ENCODE measurements around the gene KRT3.

KRT3 gene

GRCh38 chr12:52813203-52813819, 17.4 kb upstream of the KRT3 start:
- TF ChIP-seq CTCF (IDR thresholded peaks at IDR 0.05; ENCODE audit: insufficient read depth, low read length, poor library complexity, severe bottlenecking): no peak
- no peak for TF ChIP-seq EZH2phosphoT487 (conservative IDR thresholded peaks at IDR 0.05; ENCODE audit: low read length)
- Histone ChIP-seq H3F3A (ENCODE audit: insufficient read depth) (no peaks in the 10 kb centered on the region), H3K27ac (ENCODE audit: low read depth, low read length) (no peak overlapping the region), H3K9me3 (ENCODE audit: insufficient read depth, low read length) (no peaks in the 10 kb centered on the region), H3K4me2 (ENCODE audit: low read depth, low read length, poor library complexity, severe bottlenecking) (no peak overlapping the region), H3K9me2 (replicated peaks; ENCODE audit: insufficient read depth, low read length) (no peaks in the 10 kb centered on the region), H3K4me3 (ENCODE audit: insufficient read depth, low read length, poor library complexity, severe bottlenecking) (no peak overlapping the region), H3K9ac (ENCODE audit: low read length) (no peak overlapping the region), H3K27me3 (ENCODE audit: low read length) (no peaks in the 10 kb centered on the region), H4K20me1 (ENCODE audit: low read depth, low read length) (no peaks in the 10 kb centered on the region), H3K36me3 (ENCODE audit: low read length) (no peaks in the 10 kb centered on the region), H2AFZ (ENCODE audit: low read depth, low read length, severe bottlenecking) (no peak overlapping the region), H3K79me2 (ENCODE audit: insufficient read depth, low read length) (no peaks in the 10 kb centered on the region)

GRCh38 chr12:52812749-52813148, 16.8 kb upstream of the KRT3 start:
- no peaks in the 10 kb centered on the region for H3K9me3 ChIP-seq (ENCODE audit: insufficient read depth, low read length)
- no peaks in the 10 kb centered on the region for H4K20me1 ChIP-seq (ENCODE audit: low read depth, low read length)
- no peak for TF ChIP-seq CTCF (IDR thresholded peaks at IDR 0.05; ENCODE audit: insufficient read depth, low read length, poor library complexity, severe bottlenecking)
- no peak for TF ChIP-seq EZH2phosphoT487 (conservative IDR thresholded peaks at IDR 0.05; ENCODE audit: low read length)
- no peaks in the 10 kb centered on the region for H3K79me2 ChIP-seq (ENCODE audit: insufficient read depth, low read length)
- no peaks in the 10 kb centered on the region for H3K36me3 ChIP-seq (ENCODE audit: low read length)
- no peaks in the 10 kb centered on the region for H3K9me2 ChIP-seq (replicated peaks; ENCODE audit: insufficient read depth, low read length)
- H3K9ac ChIP-seq (ENCODE audit: low read length): no peak overlapping the region
- H3K27me3 ChIP-seq (ENCODE audit: low read length): no peaks in the 10 kb centered on the region
- no peaks in the 10 kb centered on the region for H3F3A ChIP-seq (ENCODE audit: insufficient read depth)
- no peak overlapping the region for H3K4me2 ChIP-seq (ENCODE audit: low read depth, low read length, poor library complexity, severe bottlenecking)
- H3K4me3 ChIP-seq (ENCODE audit: insufficient read depth, low read length, poor library complexity, severe bottlenecking): no peak overlapping the region
- H2AFZ ChIP-seq (ENCODE audit: low read depth, low read length, severe bottlenecking): no peak overlapping the region
- no peak overlapping the region for H3K27ac ChIP-seq (ENCODE audit: low read depth, low read length)

GRCh38 chr12:52812073-52812400, 16.1 kb upstream of the KRT3 start:
- no peak overlapping the region for H2AFZ ChIP-seq (ENCODE audit: low read depth, low read length, severe bottlenecking)
- H3K36me3 ChIP-seq (ENCODE audit: low read length): no peaks in the 10 kb centered on the region
- no peaks in the 10 kb centered on the region for H3K9me2 ChIP-seq (replicated peaks; ENCODE audit: insufficient read depth, low read length)
- H3K27me3 ChIP-seq (ENCODE audit: low read length): no peaks in the 10 kb centered on the region
- no peaks in the 10 kb centered on the region for H4K20me1 ChIP-seq (ENCODE audit: low read depth, low read length)
- no peaks in the 10 kb centered on the region for H3F3A ChIP-seq (ENCODE audit: insufficient read depth)
- H3K9ac ChIP-seq (ENCODE audit: low read length): no peak overlapping the region
- no peaks in the 10 kb centered on the region for H3K9me3 ChIP-seq (ENCODE audit: insufficient read depth, low read length)
- TF ChIP-seq CTCF (IDR thresholded peaks at IDR 0.05; ENCODE audit: insufficient read depth, low read length, poor library complexity, severe bottlenecking): no peak
- no peak for TF ChIP-seq EZH2phosphoT487 (conservative IDR thresholded peaks at IDR 0.05; ENCODE audit: low read length)
- H3K4me2 ChIP-seq (ENCODE audit: low read depth, low read length, poor library complexity, severe bottlenecking): no peak overlapping the region
- no peak overlapping the region for H3K27ac ChIP-seq (ENCODE audit: low read depth, low read length)
- no peak overlapping the region for H3K4me3 ChIP-seq (ENCODE audit: insufficient read depth, low read length, poor library complexity, severe bottlenecking)
- H3K79me2 ChIP-seq (ENCODE audit: insufficient read depth, low read length): no peaks in the 10 kb centered on the region

All from SU-DHL-6 (cell line).